Mononuclear cell (primary cell): ENCODE results near the gene KLF7. TPM values are rescaled to one million over a fixed set of nuclear protein-coding genes. Genes with fewer than 3 reads are reported as not detected.

Source experiments
- H3K27me3 ChIP-seq: 2 replicates; pipeline ENCODE4 v1.6.0; 2011; ENCODE audit warnings: low read length, control low read depth; ENCODE audit not compliant: insufficient read depth
- H3K4me1 ChIP-seq: 2 replicates; pipeline ENCODE4 v1.5.1; 2011; ENCODE audit warnings: mild to moderate bottlenecking, low read length, control low read depth; ENCODE audit not compliant: insufficient read depth
- H3K4me3 ChIP-seq: 2 replicates; pipeline ENCODE4 v1.5.1; 2011; ENCODE audit warnings: mild to moderate bottlenecking, low read length, moderate library complexity
- H3K9me3 ChIP-seq: 2 replicates; pipeline ENCODE4 v1.5.1; 2011; ENCODE audit warnings: low read depth, mild to moderate bottlenecking, control low read depth, low read length
- total RNA-seq: library from RNA; depleted of rRNA; stranded (reverse); fragments of >200 nt; gene quantifications from one replicate; pipeline ENCODE4 v1.2.3, GENCODE V29; 2012

The KLF7 gene
- total RNA-seq, 1 donor = 81.5 TPM

DNA sequence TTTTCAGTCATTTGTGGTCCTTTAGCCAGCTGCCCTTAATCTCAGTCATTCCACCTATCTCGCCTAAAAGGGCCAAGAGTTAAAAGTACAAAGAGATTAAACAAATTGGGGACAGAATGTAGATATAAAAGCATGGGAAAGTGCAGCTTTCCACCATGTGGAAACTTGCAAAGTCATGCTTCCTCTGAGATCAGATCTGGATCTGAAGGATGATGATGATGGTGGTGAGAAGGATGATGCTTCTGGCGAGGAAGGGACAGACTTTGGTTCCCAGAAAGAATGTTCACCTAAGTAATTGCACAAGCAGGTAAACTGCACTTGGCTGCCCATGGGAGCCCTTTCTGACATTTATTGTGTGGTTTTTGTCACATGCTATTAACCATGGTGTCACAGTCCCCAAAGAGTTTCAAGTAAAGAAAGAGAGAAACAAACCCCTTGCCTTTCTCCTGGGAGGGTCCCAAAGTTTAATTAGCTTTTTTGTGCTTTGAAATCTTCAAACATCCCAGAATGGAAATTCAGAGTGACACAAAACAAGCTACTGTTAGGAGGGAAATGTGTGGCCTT lies 34.7 kb downstream of the KLF7 start:
- peaks cover 73% of the 10 kb centered on the region for H3K4me1 ChIP-seq
- H3K4me3 ChIP-seq = no peak overlapping the region
- no peaks in the 10 kb centered on the region for H3K27me3 ChIP-seq
- no peaks in the 10 kb centered on the region for H3K9me3 ChIP-seq

DNA sequence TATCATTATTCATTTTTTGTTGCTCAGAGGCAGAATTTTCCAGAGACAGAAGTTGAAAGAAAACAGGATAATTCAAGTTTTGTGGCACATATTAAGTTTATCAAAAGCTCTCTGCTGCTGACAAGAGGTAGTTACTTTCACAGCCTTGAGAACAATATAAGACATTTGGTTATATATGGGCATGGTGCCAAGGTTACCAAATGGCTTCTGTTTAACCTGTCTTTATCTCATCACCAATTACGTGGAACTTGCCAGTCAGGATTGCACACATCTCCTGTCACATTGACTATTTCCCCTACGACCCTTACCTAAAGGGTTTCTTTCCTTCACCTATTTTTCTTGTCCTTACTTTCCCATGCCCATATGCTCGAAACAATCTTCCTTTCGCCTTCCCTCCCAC lies 35.9 kb downstream of the KLF7 start:
- H3K4me3 ChIP-seq = no peak overlapping the region
- no peaks in the 10 kb centered on the region for H3K27me3 ChIP-seq
- H3K9me3 ChIP-seq = no peaks in the 10 kb centered on the region
- peaks cover 61% of the 10 kb centered on the region for H3K4me1 ChIP-seq

DNA sequence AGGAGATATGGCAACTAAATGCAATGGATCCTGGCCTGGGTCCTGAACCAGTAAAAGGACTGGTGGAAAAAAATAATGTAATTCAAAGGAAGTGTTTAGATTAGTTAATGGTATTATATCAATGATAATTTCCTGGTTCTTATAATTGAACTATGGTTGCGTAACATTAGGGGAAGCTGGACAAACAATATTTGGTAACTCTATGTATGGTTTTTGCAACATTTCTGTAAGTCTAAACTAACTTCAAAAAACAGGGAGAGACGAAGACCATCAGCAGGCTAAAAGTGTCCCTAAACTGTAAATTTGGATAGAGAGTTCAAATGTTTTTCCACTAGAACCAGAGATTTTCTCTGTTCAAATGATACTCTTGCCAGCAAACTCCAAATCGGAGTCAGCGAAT lies 36.9 kb downstream of the KLF7 start:
- Histone ChIP-seq H3K4me1 (peaks cover 52% of the 10 kb centered on the region), H3K4me3 (no peak overlapping the region), H3K9me3 (no peaks in the 10 kb centered on the region), H3K27me3 (no peaks in the 10 kb centered on the region)

DNA sequence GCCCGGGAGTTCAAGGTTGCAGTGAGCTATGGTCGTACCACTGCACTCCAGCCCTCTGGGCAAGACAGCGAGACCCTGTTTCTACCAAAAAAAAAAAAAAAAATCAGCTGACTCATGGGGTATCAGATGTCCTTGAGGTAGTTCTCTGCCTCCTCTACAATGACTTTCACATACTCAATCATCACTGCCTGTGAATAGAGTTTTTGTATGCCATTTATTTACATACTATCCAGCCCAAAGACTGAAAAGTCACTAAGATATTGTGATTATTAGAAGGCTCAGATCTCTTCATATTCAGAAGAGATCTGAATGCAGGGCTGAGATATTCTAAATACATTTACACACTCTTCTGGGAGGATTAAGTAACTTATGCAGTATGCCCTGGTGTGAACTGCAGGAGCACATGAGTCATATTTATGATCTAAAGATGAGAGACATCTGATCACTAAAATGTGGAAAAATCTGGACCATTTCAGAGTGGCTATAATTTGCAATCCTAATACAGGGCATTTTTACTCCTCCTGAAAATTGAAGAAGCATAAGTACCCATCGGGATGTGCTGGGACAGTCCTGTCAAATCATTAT lies 38.9 kb downstream of the KLF7 start:
- Histone ChIP-seq H3K9me3 (no peaks in the 10 kb centered on the region), H3K4me3 (no peak overlapping the region), H3K4me1 (peaks cover 46% of the 10 kb centered on the region), H3K27me3 (no peaks in the 10 kb centered on the region)

DNA sequence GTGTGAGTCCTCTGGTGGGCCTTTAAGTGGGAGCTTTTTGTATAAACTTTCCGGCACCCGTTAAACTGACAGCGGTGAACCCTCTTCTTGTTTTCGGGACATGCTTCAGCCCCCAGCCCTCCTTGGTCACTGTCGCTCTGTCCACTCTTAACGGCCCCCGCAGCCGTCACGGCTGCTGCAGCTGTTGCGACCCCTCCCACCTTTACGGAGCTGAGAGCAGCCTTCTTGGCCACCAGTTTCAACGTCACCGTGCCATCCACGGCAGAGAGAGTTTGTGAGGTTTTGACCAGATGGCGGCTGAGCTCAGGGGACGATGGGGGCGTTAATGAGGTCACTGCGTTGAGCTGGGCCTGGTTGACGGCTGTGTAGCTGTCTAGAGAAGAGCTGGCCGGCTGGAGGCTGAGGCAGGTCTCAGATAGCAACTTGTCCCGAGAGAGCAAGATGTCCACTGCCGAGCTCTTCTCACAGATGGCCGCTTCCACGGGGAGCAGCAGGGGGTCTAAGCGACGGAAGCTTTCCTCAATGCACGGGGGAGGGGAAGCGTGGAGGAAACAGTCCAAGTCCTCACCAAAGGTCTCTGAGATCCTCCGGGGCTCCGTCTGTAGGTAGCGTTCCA lies 41.9 kb downstream of the KLF7 start:
- no peaks in the 10 kb centered on the region for H3K9me3 ChIP-seq
- no peaks in the 10 kb centered on the region for H3K27me3 ChIP-seq
- H3K4me3 ChIP-seq = no peak overlapping the region
- H3K4me1 ChIP-seq = peaks cover 26% of the 10 kb centered on the region

DNA sequence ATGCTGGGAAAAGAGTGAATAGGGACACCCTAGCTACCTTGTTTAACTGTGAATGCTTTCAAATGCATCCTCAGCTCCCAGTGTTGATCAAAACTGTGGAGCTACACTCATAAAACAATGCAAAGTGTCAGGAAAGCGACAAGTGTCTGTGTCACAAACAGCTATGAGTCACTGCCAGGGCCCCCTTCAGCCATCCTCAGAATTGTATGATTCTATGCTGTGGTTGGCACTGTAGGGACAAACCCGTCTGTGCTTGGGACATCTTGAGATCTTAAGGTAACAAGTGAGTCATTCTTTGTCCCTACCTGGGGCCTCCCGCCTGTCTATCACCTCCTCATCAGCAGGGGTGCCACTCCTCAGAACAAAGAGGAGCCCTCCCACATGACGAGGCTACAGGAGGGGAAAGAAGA lies 42.4 kb downstream of the KLF7 start:
- Histone ChIP-seq H3K4me1 (peaks cover 21% of the 10 kb centered on the region), H3K9me3 (no peaks in the 10 kb centered on the region), H3K4me3 (no peak overlapping the region), H3K27me3 (no peaks in the 10 kb centered on the region)

DNA sequence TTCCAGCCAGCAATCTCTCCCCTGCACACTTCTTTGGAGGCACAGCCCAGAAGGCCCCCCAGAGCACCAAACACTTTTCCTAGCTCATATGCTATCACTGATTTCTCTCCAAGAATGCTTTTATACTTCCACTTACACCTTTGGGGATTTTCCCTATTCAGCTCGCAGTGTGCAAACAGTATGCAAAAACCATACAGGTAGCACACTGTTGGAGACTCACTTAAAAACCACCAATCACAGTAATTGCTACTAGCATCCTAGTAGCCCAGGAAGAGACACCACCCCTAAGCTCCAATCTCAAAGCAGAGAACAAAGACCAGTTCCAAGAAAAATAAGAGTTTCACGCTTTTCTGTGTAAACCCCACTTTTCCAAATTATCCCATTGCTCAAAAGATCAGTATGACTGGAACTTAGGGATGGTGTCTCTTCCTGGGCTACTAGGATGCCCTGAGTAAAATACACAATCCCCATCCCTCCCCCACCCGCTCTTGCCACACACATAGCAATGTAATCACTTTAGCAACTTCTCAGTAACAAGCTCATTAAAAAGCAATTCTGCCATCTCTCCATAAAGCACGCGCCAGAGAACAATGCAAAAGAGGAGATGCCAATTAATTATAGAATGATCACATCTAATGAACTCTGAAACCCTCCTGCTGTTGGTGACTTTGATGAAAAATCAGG lies 43.0 kb downstream of the KLF7 start:
- no peaks in the 10 kb centered on the region for H3K27me3 ChIP-seq
- peaks cover 20% of the 10 kb centered on the region for H3K4me1 ChIP-seq
- H3K4me3 ChIP-seq = no peak overlapping the region
- no peaks in the 10 kb centered on the region for H3K9me3 ChIP-seq

DNA sequence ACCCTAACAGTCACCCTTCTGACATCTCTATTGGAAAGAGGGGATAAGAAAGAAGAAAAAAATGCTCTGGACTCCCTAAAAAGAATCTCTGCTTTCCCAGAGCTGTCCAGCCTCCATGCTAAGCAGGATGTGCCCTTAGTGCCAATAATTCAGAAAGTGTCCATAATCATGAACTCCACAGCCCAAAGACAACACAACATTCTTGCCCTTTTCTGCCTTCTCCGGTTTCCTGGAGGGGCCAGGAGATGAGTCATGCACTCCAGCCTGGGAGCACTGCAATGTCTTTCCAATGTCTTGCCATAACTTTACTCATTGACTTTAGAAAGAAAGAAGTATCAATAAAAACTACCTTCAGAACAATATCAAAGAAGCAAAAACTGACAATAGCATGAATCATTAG lies 44.0 kb downstream of the KLF7 start:
- H3K4me3 ChIP-seq = no peak overlapping the region
- H3K9me3 ChIP-seq = no peaks in the 10 kb centered on the region
- H3K4me1 ChIP-seq = peaks cover 16% of the 10 kb centered on the region
- no peaks in the 10 kb centered on the region for H3K27me3 ChIP-seq

DNA sequence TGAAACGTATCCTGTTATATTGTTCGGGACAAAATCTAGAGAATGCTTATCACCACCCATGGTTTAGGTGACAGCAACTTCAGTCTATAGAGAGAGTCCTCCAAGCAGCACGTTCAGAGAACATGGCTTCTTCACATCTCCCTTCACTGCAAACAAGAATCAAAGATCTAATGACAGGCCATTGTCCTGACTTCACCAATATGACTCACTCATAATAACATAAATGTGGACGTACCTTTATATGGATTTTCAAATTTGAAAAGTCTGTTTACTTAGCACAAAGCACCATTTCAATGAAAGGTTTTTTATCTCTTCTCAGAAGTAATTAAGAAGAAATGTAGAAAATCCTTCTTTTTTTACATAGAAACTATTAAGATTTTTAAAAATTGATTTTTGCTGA lies 46.7 kb downstream of the KLF7 start:
- Histone ChIP-seq H3K27me3 (no peaks in the 10 kb centered on the region), H3K4me1 (peaks cover 16% of the 10 kb centered on the region), H3K9me3 (no peaks in the 10 kb centered on the region), H3K4me3 (no peak overlapping the region)

DNA sequence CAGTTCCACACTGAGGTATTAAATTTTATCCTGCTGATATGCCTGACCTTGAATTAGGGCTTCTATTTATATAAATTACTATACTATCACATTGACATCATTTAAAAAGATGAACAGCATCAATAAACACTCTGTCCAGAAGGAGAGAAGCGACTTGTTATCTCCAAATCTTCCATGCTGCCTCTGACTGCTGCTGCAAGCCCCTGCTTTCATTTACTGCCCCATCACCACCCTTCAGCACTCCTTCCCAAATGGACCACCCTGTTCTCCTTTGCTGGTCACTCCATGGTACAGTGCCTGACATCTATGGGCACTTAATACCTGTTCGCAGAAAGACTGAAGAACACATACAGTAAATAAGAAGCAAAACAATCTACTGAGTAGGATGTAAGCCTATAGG lies 48.1 kb downstream of the KLF7 start:
- Histone ChIP-seq H3K27me3 (no peaks in the 10 kb centered on the region), H3K4me3 (no peak overlapping the region), H3K9me3 (no peaks in the 10 kb centered on the region), H3K4me1 (peaks cover 7% of the 10 kb centered on the region)

DNA sequence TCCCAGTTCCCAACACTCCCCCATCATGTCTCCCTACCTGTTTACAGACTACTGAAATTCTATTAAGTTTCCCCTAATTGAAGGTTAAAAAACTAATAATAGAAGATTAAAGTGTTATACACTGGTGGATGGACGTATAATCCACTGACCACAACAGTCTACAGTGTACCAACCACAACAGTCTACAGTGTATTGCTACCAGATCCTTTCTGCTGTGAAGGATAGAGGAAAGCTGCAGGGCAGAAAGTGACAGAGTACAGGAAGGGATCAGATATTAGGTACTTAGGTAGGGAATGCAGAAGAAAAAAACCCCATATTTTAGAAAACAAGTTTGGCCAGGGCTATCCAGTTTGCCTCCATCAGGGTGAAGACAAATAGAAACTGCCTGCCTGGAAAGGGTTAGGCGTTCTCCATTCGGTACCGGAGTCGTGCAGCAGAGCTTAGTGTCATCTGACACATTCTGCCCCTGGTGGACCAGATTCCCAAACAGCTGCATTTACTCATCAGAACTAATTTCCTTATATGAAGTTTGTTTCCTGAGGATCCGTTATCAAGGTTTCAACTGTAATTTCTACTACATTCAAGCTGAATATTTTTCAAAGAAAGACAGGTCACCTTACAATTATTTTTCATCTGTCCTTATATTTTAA lies 49.9 kb downstream of the KLF7 start:
- H3K27me3 ChIP-seq = no peaks in the 10 kb centered on the region
- peaks cover 11% of the 10 kb centered on the region for H3K4me1 ChIP-seq
- no peak overlapping the region for H3K4me3 ChIP-seq
- no peaks in the 10 kb centered on the region for H3K9me3 ChIP-seq

DNA sequence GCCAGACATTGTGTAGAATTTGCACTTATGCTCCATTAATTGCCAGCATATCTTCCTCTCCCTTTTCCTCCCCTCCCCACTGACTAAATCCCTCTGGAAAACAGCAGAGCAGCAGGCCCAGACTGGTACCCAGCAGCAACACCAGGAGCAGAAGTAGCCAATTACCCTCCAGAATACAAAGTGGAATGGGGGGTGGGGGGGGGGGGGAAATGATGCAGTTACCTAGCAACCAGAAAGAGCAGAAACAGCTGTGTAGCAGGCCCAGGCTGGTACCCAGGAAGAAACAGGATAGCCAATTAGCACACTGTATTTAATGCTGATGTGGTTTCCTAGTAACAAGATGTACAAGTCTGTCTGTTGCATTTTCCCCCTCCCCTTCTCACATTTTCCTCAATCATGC lies 52.3 kb downstream of the KLF7 start:
- Histone ChIP-seq H3K4me1 (peaks cover 14% of the 10 kb centered on the region), H3K27me3 (no peaks in the 10 kb centered on the region), H3K4me3 (no peak overlapping the region), H3K9me3 (no peaks in the 10 kb centered on the region)

DNA sequence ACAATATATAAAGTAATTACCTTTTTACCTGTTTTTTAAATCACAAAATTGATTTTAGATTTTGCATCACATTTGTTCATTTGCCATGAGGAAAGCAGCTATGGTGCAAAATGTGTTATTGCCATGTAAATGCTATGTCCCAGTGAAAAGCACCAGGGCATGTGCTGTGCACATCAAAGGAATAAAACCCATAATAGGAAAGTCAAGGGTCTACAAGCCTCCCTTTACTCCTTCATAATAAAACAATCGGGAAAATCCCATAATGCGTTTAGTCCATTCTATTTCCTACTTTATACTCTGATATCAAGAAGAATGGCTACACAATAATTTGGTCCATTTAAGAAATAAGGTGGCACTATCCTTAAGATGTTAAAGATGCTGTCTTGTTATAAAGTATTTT lies 53.0 kb downstream of the KLF7 start:
- Histone ChIP-seq H3K4me1 (peaks cover 20% of the 10 kb centered on the region), H3K9me3 (no peaks in the 10 kb centered on the region), H3K27me3 (no peaks in the 10 kb centered on the region), H3K4me3 (no peak overlapping the region)

DNA sequence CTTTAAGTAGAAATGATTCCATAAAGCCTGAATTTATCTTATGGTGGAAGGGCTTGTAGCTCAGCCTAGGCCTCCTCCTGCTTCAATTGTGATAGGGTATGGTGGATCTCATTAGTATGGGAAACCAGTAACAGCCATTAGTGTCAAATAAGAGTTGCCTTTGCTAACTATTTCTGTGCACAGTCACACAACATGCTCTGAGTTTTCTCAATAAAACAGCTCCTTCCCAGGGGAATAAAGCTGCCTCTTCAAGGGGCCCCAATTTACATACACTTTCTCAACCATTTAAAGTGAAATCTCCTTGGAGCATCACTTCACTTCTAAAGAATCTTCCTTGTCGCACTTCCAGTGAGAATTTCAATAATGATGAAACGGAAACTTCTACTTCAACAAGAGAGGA lies 53.4 kb downstream of the KLF7 start:
- H3K4me1 ChIP-seq = peaks cover 24% of the 10 kb centered on the region
- no peaks in the 10 kb centered on the region for H3K27me3 ChIP-seq
- no peaks in the 10 kb centered on the region for H3K9me3 ChIP-seq
- no peak overlapping the region for H3K4me3 ChIP-seq

DNA sequence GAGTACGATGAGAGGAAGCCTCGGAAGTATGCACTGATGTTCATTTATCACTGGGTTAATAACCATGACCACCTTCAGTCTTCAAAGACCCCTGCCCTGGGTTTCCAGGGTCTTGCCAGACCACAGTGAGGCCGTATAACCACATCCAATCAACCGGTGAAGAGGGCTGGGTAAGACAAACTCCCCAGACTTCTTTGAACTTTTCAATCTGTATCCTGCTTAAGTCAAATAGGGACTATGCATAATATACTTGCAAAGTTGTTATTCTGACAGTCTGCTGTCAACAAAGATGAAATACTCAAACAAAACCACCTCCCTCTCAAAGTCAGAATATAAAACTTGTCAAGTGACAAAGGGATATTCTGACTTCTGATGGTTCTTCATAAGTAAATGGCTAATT lies 54.0 kb downstream of the KLF7 start:
- H3K9me3 ChIP-seq = no peaks in the 10 kb centered on the region
- no peak overlapping the region for H3K4me3 ChIP-seq
- H3K27me3 ChIP-seq = no peaks in the 10 kb centered on the region
- peaks cover 29% of the 10 kb centered on the region for H3K4me1 ChIP-seq
